Activated naive CD4-positive, alpha-beta T cell treated with anti-CD3 and anti-CD28 coated beads, Interleukin-2, amount 50 U/mL, for 72 hours (primary cell): Measurements from ENCODE around the gene SETD1A. TPM values are rescaled to one million over a fixed set of nuclear protein-coding genes. Genes with fewer than 3 reads are reported as not detected.

Experiments used
- ATAC-seq, 2 donors: fragments of 150-1000 bp; cut with Tn5 transposase; 2 replicates each; pipeline ENCODE4 v1.10.0; 2021; ENCODE audit warnings: mild to moderate bottlenecking in 2 of 2, moderate library complexity in 2 of 2
- DNase-seq, 2 donors: peaks; one replicate each; pipeline ENCODE4 v3.0.0; 2021 to 2022; ENCODE audit warnings: low spot score in 2 of 2
- H3K27ac Mint-ChIP-seq, 2 donors: one replicate each; pipeline ENCODE4 v1.8.0; 2022; ENCODE audit warnings: mild to moderate bottlenecking in 2 of 2, mixed read lengths in 2 of 2
- H3K36me3 Mint-ChIP-seq, 2 donors: one replicate each; pipeline ENCODE4 v1.8.0; 2022; ENCODE audit warnings: mixed read lengths in 2 of 2
- H3K9me3 Mint-ChIP-seq, 2 donors: one replicate each; pipeline ENCODE4 v1.8.0; 2022; ENCODE audit warnings: mixed read lengths in 2 of 2
- total RNA-seq, 2 donors: library from RNA; stranded (reverse); gene quantifications; one replicate each; pipeline ENCODE4 v1.2.3, GENCODE V29; 2022

Gene SETD1A
- total RNA-seq: 10 to 100 TPM; 24.5 to 34.1 TPM

DNA sequence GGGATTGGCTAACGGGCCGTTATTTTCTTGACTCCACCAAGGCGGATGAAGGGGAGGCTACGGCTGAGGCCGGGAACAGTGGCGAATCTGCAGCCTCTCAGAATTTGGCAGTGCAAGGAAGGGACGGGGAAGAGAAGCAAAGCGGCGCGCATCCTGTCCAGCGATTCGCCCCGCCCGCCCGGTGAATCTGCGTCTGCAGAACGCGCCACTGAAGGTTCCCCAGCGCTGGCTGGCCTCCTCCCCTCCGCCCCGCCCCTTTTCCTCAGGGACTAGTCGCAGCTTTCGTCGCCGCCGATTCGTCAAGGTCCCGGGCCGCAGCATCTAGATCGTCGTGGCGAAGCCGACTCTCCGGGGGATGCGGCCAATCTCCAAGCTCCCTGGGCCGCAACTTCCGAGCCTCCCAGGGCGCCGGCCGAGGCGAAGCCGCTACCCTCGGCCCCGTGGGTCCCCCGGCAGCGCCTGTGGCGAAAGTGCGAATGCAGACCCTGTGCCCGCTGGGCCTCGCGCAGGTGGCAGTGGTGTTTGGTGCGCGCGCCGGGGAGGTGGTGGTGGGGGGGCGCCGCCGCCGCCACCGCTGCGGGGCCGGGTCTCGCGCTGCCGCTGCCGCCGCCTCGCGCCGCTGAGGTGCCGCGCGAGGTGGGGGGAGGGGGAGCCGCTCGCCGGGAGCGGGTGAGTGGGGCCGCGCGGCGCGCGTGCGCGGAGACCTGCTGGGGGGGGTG is at the start of gene SETD1A:
Gene SETD1A, plus strand, starts transcription at position 299 of the 719 bp plus-strand sequence. CDS start 978 bp downstream, outside the sequence.
- DNase-seq: peak; percentile 95
- Mint-ChIP-seq H3K27ac (peak within 1 kb of the TSS; percentile 97 to 99), H3K36me3 (peaks cover 8 to 30% of the 10 kb centered on the region in 2 donors), H3K9me3 (no peaks in the 10 kb centered on the region)
- ATAC-seq: peak; percentile 88 to 90

DNA sequence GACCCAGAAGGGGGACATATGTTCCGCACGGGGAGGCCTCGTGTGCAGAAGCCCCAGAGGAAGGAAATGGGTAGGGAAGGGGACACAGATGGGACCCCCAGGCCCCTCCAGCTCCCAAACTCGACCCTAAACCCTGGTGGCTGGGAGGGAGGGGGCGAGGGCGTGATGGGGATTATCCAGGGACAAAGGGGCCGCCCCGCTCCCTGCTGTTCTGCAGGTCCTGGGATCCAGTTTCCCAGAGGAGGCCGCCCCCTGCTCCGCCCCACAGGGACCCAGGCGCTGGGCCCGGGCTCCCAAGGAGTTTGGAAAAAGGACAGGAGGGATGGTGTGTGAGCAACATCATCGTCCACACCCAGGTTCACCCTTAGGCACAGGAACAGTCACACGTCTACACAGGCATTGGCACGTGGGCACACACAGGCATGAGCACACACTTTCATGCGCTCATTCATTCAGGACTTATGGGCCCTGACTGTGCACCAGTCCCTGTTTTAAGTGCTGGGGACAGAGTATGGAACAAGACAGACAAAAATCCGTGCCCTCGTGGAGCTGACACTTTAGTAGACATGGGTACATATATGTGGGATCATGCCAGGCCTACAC is 47.0 kb upstream of the SETD1A start:
- ATAC-seq: no peak
- Mint-ChIP-seq H3K9me3 (no peaks in the 10 kb centered on the region), H3K27ac (no peak overlapping the region), H3K36me3 (no peaks in the 10 kb centered on the region)
- DNase-seq: no peak

DNA sequence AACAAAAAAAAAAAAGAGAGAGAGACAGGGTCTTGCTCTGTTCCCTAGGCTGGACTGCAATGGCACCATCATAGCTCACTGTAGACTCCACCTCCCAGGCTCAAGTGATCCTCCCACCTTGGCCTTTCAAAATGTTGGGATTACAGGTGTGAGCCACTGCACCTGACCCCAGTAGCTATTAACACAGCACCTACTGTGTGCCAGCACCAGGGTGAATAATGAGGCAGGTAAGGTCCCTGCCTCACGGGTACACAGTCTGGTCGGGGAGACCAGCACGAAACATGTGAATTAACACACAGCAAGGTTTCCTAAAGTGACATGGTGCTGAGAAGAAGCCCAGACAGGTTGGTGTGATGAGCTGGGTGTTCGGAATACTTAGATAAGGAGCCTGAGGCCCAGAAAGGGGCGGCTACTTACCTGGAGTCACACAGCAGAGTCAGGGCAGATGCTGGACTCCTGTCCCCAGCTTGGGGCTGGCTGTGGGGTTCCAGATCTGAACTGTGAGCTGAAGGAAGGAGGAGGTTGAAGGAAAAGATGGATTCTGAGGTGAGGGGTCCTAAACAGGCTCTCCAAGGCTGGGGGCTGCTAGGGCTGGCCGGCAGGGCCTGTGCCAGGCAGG is 44.7 kb upstream of the SETD1A start:
- Mint-ChIP-seq H3K27ac (no peak overlapping the region), H3K36me3 (no peaks in the 10 kb centered on the region), H3K9me3 (no peaks in the 10 kb centered on the region)
- no peak for DNase-seq
- ATAC-seq: no peak

DNA sequence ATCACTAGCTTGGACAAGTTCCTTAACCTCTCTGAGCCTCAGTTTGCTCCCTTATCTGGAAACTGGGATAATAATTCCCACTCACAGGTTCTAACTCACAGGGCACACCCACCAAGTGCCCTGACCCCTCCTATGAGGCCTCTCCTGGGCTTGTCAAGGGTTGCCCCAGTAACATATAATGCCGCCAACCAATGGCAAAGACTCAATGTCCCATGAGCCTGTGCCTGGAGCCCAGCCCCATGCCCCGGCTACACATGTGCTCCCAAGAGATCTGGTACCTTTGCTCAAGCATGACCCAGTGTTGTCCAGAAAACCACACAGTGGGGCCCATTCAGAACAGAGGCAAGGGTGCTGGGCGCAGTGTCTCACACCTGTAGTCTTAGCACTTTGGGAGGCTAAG is 42.7 kb upstream of the SETD1A start:
- H3K9me3 Mint-ChIP-seq: no peaks in the 10 kb centered on the region
- ATAC-seq (no peak), DNase-seq (no peak)
- no peaks in the 10 kb centered on the region for H3K36me3 Mint-ChIP-seq
- peak overlapping the region in 1 of 2 donors; percentile 36 for H3K27ac Mint-ChIP-seq

DNA sequence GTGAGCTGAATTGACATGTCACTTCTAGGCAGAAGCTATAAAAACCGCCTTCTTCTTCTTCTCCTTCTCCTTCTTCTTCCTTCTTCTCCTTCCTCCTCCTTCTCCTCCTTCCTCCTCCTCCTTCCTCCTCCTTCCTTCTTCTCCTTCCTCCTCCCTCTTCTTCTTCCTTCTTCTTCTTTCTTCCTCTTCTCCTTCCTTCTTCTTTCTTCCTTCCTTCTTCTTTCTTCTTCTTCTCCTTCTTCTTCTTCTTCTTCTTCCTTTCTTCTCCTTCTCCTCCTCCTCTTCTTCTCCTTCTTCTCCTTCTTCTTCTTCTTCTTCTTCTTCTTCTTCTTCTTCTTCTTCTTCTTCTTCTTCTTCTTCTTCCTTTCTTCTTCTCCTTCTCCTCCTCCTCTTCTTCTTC is 38.9 kb upstream of the SETD1A start:
- DNase-seq: no peak
- ATAC-seq: no peak
- H3K9me3 Mint-ChIP-seq: no peaks in the 10 kb centered on the region
- H3K27ac Mint-ChIP-seq: no peak overlapping the region
- peaks cover 0 to 5% of the 10 kb centered on the region in 2 donors for H3K36me3 Mint-ChIP-seq

DNA sequence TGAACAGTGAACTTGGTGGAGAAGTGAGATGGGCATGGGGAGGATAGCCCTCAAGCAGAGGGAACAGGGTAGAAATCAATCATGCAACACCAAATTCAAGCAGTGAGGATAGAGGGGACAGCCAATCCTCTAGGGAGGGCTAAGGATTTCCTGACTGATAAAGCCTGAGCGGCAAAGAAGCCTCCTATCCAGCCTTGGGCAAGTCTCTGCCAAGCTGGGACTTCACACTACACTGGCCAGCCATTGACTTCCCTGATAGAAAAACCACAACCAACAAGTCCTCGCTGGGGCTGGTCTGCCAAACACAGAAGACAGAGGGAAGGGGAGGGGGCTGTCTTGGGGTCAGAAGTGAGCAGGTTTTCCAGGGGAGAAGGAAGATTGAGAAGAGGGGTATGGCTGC is 36.7 kb upstream of the SETD1A start:
- peak overlapping the region in 1 of 2 donors; percentile 19 for H3K27ac Mint-ChIP-seq
- ATAC-seq (no peak), DNase-seq (no peak)
- H3K36me3 Mint-ChIP-seq: peaks cover 0 to 5% of the 10 kb centered on the region in 2 donors
- H3K9me3 Mint-ChIP-seq: no peaks in the 10 kb centered on the region

DNA sequence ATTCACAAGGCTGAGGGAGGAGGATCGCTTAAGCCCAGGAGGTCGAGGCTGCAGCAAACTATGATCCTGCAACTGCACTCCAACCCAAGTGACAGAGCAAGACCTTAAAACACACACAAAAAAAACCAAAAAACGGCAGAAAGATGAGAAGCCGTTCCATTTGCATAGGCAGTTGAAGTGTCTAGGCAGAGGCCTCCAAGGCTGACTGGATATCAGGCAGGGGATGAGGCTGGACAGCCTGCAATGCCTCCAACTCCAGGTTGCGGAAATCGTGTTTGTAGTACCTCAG is 36.2 kb upstream of the SETD1A start:
- no peak for ATAC-seq
- H3K9me3 Mint-ChIP-seq: no peaks in the 10 kb centered on the region
- peaks cover 0 to 5% of the 10 kb centered on the region in 2 donors for H3K36me3 Mint-ChIP-seq
- H3K27ac Mint-ChIP-seq: peak overlapping the region; percentile 97 to 100
- DNase-seq: no peak

DNA sequence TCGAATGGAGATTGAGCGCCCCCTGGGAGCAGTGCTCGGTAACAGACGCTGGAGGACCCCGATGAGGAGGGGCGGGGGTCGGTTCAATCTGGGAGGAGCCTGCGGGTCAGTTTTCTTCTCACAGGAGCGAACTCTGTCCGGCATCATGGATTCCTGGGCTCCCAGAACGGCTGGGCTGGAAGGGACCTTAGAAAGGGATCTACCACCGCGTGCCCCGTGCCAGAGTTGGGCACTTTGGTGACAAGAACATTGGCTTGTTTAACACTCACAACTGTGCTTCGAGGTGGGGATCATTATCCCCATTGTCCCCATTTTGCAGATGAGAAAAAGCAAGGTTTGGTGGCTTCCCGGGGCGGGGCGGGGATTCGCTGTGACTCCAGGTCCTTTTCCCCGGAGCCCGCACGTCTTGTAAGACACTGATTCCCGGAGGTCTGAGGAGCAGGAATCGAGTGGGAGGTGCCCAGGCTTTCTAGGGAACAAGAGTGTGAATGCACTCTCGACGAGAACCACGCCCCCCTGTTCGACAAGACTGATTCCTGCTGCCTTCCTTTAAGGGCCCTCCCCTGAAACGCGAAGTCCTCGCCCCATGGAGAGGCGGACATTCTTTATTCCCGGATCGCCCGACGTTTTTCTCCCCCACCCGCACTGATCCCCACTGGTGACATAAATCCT is 35.7 kb upstream of the SETD1A start:
- ATAC-seq: peak; percentile 4 to 6

DNA sequence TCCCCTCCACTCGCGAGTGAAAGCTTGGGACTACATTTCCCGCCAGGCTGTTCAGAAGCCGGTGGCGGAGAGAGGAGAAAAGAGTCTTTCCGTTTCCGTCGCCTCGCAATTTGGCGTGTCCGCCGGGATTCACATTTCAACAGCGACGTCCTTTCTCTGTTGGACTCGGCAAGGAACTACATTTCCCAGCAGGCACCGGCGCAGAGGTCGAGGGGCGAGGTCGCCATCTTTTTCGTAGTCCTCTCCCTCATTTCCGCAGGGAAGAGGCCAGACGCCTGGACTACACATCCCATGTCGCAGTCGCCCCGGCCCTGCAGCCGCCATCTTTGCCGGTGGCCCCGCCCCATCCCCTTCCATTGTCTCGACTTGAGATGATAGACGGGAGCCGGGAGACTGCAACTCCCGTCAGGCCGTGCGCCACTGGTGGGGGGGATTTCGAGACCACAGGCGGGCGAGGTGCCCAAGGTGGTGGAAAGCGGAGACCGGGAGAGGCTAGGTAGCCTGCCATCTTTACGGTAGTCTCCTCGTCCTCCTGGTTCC is 35.1 kb upstream of the SETD1A start:
- DNase-seq: peak; percentile 99
- H3K27ac Mint-ChIP-seq: peak overlapping the region; percentile 97 to 100
- peaks cover 0 to 5% of the 10 kb centered on the region in 2 donors for H3K36me3 Mint-ChIP-seq
- ATAC-seq: peak; percentile 84 to 85
- H3K9me3 Mint-ChIP-seq: no peaks in the 10 kb centered on the region

More for the DNA sequence above, 35.7 kb upstream of the SETD1A start:
- peak; percentile 80 to 91 for DNase-seq
- H3K9me3 Mint-ChIP-seq: no peaks in the 10 kb centered on the region
- peaks cover 0 to 5% of the 10 kb centered on the region in 2 donors for H3K36me3 Mint-ChIP-seq
- H3K27ac Mint-ChIP-seq: peak overlapping the region; percentile 97 to 100

DNA sequence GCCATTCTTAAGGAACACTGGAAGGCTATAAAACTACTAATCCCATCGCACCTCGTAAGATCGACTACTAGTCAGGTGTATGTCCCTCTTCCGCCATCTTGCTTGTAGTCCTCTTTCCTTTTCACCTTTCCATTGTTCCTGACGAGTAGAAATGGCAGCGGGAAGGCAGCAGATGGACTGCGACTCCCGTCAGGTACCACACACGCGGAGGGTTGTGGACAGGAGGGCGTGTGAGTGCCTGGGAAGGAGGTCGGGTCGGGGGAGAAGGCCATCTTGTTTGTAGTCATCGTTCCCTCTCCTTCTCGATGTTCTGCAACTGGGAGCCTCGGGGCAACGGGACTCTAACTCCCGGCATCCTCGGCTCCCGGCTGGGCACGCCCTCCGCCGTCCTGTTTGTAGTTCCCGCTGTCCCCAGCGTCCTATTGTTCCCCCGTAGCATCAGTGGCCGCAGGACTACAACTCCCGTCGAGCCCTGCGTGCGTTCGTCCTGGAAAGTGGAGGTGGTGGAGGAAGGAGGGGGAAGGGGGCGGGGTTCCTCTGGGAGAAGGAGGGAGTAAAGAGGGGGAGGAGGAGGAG is 34.5 kb upstream of the SETD1A start:
- no peaks in the 10 kb centered on the region for H3K9me3 Mint-ChIP-seq
- peak; percentile 82 to 85 for ATAC-seq
- H3K27ac Mint-ChIP-seq: peak overlapping the region; percentile 97 to 100
- peak; percentile 92 to 95 for DNase-seq
- peaks cover 0 to 5% of the 10 kb centered on the region in 2 donors for H3K36me3 Mint-ChIP-seq

DNA sequence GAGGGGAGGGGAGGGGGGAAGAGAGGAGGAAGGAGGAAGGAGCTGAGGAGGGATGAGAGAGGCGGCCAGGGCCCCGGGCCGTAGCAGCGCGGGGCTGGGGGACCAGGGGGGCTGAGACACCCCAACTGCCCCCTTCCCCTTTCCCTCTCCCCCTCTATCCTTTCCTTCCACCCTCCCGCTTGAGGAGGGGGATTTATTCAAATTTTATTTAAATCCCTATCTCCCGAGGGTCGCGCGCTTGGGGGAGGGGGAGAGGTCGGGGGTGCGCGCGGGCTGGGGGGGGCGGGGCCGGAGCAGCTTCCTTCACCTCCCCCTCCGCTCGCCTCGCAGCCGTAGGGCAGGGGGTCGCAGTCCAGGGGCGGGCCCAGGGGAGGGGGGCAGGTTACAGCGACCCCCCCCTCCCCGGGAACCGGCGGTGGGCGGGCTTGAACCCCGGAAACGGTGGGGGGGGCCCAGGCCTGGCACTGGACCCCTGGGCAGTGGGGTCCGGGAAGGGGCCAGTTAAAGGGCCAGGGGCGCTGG is 33.9 kb upstream of the SETD1A start, which contains the start of gene FBXL19:
Gene FBXL19, plus strand, starts transcription at position 19 of the 522 bp plus-strand sequence. CDS start 2,183 bp downstream, outside the sequence.
- peak within 1 kb of the TSS; percentile 97 to 100 for H3K27ac Mint-ChIP-seq
- ATAC-seq: no peak
- DNase-seq: no peak
- peaks cover 0 to 5% of the 10 kb centered on the region in 2 donors for H3K36me3 Mint-ChIP-seq
- no peaks in the 10 kb centered on the region for H3K9me3 Mint-ChIP-seq

DNA sequence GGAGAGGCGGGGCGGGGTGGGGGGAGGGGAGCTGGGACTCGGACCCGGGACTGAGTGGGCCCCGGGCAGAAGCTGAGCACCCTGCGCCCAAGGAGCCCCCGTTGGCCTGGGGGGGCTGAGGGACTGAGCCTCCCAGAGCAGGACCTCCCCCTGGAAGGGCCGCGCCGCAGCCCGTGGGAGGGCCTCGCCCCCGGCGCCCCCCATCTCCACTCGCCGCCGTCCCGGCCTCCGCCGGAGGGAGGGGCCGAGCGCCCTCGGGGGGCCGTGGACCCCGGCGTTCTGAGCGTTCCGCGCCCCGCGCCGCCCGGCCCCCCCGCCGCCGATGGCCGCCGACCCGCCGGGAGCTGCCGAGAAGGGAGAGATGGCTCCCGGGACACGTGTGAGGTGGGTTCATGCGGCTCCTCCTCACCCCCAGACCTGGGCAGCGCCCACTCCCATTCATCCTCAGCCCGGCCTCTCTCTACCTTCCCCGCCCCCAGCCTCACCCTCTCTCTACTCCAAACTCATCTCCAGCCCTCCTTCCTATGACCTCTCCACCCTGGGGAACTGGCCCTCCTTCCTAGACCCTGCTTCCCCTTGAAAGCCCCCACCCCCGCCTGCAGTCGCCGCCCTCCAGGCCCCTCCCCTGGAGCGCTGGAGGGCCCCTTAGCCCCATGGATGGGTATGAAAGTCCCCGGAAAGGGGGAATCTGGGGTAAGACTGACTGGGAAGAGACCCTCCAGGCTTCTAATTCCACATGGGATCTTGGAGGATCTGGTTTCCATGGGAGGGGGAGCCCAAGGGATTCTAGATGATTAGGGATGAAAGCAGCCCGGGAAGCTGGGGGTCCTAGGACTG is 33.3 kb upstream of the SETD1A start:
- no peak for ATAC-seq
- H3K9me3 Mint-ChIP-seq: no peaks in the 10 kb centered on the region
- no peak for DNase-seq
- peaks cover 0 to 5% of the 10 kb centered on the region in 2 donors for H3K36me3 Mint-ChIP-seq
- peak overlapping the region in 1 of 2 donors; percentile 63 for H3K27ac Mint-ChIP-seq

DNA sequence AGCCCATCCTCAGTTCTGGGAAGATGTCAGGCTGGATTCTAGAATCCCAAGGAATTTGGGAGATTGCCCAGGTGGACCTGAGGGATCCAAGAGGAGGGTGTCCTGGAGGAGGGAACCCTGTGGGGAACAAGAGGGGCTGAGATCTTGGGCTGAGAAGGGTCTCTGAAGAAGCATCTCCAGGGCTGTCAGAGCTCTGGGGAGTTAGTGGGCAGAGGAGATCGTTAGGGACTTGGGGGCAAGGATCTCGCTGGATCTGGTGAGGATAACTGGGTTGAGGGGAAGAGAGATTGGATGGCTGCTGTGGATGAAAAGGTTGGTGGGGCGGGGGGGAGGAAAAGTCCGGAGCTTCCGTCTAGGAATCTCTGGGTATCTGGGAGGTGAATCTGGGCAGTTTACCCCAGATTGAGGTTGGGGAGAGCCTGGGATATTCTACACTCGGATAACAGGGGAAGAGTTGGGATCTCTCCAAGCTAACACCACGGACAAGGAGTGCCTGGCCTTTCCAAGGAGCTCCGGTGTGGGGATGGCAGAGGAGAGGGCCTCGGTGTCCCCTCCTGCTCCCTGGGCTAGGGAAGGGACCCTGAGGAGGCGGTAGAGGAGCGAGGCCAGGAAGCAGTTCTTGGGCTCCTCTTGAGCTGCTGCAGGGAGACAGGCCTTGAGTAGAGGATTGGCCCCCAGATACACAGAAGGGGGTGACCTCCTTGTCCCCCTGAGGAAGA is 32.5 kb upstream of the SETD1A start:
- DNase-seq (no peak), ATAC-seq (no peak)
- Mint-ChIP-seq H3K36me3 (peaks cover 0 to 5% of the 10 kb centered on the region in 2 donors), H3K9me3 (no peaks in the 10 kb centered on the region), H3K27ac (peak overlapping the region in 1 of 2 donors; percentile 15)

DNA sequence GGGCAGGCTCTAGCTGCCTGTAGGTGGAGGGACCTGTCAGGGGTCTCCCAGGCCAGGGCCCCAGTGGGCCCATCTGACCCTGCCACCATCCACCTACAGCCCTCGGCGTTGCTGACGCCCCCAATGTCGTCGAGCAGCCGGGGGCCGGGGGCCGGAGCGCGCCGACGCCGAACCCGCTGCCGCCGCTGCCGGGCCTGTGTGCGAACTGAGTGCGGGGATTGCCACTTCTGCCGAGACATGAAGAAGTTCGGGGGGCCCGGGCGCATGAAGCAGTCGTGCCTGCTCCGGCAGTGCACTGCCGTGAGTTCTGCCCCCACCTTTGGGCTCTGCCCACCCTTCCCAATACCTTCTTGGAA is 31.9 kb upstream of the SETD1A start:
- DNase-seq: no peak
- ATAC-seq: no peak
- Mint-ChIP-seq H3K36me3 (peaks cover 0 to 5% of the 10 kb centered on the region in 2 donors), H3K9me3 (no peaks in the 10 kb centered on the region), H3K27ac (peak overlapping the region in 1 of 2 donors; percentile 20)
